Measurements from ENCODE around the gene POLK.
A peak's percentile ranks its signal among the peaks of the same experiment; 100 is the strongest.
"Not testable (repeated sequence)": the region's sequence is repeated elsewhere in the genome, so short reads cannot be mapped to it uniquely, and the experiment has no call there.

POLK gene

DNA sequence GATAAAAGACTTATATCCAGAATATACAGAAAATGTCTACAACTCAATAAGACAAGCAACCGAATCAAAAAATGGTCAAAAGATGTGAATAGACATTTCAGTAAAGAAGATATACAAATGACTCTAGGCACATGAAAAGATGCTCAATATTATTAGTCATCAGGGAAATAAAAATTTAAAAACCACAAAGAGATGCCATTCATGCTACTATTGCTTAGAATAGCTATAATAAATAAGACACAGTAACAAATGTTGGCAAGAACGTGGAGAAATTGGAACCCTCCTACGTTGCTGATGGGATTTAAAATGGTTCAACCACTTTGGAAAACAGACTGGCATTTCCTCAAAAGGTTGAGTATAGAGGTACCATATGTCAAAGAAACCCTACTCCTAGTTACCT lies 39.8 kb downstream of the POLK start:
- no peak for DNase-seq (ENCODE audit: low read depth)

DNA sequence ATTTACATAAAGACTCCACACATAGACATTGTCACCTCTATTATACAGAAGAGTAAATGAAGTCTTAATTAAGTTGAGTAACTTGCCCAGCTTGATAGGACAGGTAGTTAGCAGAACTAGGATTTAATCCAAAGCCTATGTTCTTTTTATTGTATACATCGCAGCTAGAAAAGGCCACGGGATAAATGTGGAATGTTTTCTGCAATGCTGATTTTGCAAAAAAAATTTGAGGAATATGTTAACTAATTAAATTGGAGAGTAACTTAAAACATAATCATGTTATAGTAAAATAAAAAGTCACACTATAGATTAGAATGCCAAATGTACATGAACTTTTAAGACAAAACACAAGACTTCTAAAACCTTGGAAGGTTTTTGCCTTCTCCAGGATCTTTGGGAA lies 41.1 kb downstream of the POLK start:
- no peak for DNase-seq (ENCODE audit: low read depth)

DNA sequence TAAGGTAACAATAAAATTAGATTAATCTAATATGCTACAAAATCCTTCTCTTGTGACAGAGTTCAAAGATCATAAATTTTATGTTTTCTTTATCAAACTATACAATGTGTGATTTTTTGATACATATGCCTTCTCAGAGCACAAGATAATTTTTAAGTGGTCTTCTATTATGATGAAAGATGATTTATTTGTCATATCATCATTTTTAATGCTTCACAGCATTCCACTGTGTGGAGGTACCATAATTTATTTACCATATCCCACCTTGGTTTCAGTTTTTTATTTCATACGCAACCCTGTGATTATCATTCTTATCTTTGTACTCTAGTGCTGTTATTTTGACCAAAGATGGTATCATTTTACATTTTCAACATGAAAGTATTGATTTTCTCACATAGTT lies 41.7 kb downstream of the POLK start:
- no peak for DNase-seq (ENCODE audit: low read depth)

DNA sequence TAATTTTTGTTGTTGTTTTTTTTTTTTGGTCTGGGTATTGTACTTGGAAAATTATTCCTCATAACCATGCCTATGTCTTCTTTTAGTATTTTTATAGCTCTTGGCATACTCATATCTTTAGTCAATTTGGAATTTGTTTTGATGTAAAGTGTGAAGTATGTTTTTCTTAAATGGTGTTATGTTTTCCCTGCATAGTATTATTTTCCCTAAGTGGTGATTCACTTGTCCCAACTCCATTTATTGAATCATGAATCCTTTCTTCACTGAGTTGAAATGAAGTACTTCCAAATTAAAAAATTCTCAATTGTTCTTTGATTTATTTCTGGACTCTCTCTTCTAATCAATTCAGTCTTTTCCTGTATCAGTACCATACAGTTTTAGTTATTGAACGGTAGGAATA lies 46.5 kb downstream of the POLK start:
- no peak for DNase-seq (ENCODE audit: low read depth)

DNA sequence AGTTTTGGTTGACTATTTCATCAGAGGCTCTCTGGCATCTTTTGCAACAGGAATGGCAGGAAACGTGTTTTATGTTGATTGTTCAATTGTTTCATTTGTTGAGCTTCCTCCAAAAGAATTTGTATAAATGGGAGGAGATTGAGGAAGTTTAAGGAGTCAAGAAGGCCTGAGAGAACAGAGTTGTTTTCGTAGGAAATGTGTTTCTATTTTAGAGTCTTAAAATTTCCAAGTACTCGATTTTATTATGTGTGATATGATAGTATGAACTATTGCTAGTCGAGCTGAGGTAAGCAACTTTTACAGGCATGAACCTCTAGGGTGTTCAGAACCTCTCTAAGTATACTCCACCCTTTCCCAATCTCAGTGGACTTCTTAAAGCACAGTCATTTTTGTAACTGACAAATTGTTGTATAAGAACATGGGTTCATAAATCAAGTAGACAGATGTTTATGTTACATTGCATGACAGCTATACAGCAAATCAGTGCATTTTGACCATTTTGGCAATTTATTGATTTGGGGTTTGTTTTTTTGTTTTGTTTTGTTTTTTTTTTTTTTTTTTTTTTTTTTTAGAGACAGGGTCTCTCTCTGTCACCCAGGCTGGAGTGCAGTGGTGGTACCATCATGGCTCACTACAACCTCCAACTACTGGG lies 47.4 kb downstream of the POLK start:
- DNase-seq (ENCODE audit: low read depth): no peak

DNA sequence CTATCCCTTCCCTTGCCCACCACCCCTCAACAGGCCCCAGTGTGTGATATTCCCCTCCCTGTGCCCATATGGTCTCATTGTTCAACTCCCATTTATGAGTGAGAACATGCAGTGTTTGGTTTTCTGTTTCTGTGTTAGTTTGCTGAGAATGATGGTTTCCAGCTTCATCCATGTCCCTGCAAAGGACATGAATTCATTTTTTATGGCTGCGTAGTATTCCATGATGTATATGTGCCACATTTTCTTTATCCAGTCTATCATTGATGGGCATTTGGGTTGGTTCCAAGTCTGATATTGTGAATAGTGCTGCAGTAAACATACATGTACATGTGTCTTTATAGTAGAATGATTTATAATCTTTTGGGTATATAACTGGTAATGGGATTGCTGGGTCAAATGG lies 49.0 kb downstream of the POLK start:
- not testable (repeated sequence) for DNase-seq (ENCODE audit: low read depth)

DNA sequence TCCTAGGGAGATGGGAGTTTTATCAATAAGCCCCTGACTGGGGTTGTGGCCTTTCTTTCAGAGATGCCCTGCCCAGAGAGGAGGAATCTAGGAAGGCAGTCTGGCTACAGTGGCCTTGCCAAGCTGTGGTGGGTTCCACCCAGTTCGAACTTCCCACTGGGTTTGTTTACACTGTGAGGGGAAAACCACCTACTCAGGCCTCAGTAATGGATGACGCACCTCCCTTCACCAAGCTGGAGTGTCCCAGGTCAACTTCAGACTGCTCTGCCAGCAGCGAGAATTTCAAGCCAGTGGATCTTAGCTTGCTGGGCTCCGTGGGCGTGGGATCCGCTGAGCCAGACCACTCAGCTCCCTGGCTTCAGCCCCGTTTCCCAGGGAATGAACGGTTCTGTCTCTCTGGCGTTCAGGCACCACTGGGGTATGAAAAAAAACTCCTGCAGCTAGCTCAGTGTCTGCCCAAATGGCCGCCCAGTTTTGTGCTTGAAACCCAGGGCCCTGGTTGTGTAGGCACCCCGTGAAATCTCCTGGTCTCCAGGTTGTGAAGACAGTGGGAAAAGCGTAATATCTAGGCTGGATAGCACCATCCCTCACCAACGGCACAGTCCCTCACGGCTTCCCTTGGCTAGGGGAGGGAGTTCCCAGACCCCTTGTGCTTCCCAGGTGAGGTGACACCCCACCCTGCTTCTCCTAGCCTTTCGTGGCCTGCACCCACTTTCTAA lies 54.5 kb downstream of the POLK start:
- DNase-seq (ENCODE audit: low read depth): not testable (repeated sequence)

DNA sequence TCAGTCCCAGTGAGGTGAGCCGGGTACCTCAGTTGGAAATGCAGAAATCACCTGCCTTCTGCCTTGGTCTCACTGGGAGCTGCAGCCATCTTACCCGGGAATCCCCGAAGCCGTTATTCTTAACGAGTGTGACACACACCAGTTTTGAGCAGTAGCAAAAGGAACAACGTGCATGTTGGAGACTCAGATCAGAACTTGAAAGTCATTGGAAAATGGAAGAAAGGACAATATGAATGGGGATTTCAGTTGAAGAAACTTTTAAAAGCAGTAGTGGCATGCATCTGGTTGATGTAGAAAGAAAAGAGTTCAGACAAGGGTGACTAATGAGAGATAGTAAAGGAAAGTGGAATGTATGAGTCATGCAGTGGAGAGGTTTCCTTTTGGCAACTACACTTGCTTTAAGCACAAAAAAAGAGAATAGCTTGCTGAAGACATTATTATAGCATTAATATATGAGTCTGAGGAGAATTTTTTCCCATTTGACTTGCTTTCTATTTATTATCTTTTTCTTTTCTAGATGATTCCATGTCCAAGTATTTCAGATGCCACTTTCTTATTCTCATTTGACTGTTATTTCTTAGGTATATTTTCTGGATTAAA lies 55.1 kb downstream of the POLK start:
- DNase-seq (ENCODE audit: low read depth): peak; percentile 49

DNA sequence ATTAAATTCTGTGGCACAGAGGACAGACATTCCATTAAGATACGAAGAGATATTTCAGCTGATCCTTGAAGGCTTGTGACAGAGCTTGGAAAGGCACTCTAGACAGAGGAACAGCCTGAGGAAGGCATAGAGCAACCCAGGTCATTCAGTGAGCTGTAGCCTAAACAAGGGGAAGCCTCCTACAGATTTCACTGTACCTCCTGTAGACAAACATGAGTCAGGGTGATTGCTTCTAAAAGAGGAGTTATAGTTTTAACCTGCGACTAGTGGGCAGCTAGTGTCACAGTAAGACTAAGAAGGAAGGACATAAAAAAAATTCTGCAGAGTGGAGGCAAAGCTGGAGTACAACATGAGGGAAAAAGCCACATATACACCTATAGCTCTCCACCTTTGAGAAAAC lies 56.0 kb downstream of the POLK start:
- DNase-seq (ENCODE audit: low read depth): no peak

DNA sequence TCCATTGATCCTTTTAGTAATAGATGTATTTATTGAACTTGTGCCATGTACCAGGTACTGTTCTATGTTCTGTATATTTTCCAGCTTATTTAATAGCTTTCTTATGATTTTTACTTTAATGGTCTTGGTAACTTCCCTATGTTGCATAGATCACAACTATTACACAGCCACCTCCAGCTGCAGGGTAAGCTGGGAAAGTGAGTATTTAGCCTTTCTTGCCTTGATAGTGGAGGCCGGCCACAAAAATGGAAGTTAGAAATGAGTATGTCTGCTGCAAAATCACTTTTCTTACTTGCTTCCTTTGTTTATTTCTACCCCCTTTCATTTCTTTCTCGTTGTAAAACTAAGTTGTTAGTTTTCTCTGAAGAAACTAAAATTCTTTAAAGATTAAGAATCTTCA lies 56.5 kb downstream of the POLK start:
- no peak for DNase-seq (ENCODE audit: low read depth)

DNA sequence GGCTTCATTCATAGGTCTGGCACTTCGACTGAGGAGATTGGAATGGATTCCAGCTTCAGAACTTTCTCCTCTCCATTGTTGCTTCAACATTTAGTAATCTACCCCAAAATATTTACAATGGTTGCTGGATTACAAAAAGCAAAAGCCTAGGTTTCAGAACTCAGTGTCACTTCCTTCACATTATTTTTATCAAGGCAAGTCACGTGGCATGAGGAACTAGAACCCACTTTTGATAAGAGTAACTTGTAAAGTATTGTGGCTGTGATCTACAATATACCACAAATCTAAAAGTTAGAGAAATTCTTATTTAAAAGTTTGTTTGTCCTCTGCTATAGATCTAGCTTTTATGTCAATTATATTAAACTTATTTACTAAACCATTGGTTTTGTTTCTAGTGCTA lies 59.9 kb downstream of the POLK start:
- DNase-seq (ENCODE audit: low read depth): no peak

DNA sequence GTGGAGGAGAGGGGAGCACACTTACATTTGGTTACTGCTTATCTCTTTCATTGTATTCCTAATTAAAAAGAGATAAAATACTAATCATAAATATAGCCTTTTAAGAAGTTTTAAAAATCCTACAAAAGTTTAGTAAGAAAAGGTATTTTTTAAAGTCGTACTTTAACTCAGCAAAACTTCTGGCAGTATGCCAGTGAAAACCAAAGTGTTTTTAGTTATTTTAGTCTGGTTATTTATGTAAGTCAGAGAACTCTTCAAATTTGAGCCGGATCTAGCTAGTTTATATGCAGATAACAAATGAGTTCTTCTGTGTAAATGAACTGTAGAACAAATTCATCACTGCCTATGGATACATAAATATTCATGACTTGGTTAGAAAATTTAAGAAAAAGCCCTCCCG lies 63.1 kb downstream of the POLK start:
- DNase-seq (ENCODE audit: low read depth): no peak

DNA sequence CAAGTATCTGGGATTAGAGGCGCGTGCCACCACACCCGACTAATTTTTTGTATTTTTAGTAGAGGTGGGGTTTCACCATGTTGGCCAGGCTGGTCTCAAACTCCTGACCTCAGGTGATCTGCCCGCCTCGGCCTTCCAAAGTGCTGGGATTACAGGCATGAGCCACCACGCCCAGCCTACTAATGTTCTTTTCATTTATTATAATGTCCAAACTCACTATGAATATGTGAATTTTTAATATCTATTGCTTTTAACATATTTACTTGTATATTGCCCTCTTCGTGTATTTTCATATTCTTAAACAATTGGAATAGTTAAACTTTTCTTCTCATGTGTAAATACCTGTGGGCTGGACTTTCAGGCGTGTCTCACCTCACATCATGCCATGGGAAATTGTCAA lies 66.6 kb downstream of the POLK start:
- not testable (repeated sequence) for DNase-seq (ENCODE audit: low read depth)

DNA sequence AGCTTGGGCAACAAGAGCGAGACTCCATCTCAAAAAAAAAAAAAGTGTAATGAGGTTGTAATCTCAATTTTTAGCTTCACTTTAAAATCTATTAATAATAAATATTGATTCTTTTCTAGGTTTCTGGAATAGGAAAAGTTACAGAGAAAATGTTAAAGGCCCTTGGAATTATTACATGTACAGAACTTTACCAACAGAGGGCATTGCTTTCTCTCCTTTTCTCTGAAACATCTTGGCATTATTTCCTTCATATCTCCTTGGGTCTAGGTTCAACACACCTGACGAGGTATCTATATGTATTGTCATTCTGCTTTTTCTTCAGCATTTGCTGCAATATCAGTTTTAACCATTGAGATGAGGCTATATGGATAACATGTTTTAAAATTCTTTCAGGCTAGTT lies 73.0 kb downstream of the POLK start:
- no peak for DNase-seq (ENCODE audit: low read depth)

DNA sequence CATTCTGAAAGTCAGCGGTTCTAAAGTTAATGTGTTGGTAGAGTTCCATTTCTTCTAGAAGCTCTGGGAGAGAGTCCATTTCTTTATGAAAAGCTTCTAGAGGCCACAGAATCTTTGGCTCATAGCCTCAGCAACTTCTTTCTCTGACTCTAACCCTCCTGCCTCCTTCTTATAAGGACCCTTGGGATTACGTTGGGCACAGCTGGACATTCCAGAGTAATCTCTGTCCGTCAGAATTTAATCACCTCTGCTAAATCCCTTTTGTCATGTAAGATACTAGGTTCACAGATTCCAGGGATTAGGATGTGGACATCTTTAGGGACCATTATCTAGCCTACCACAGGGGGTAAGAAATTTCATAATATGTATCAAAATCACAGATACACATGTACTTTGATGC lies 77.0 kb downstream of the POLK start:
- DNase-seq (ENCODE audit: low read depth): no peak

DNA sequence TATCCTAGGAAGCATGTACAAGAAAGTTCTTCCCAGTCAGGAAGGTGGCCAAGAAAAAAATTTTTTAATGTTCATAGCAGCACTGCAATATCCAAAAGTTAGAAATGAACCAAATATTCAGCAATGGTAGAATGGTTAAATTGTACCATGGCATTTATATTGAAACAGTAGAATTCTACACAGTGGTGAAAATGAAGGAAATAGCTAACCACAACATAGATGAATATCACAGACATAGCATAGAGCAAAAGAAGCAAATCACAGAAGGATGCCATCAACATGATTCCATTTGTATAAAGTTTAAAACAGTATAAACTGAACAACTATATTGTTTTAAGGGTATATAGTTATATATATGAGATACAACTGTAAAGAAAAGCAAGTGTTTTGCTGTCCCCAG lies 88.8 kb downstream of the POLK start:
- no peak for DNase-seq (ENCODE audit: low read depth)

DNA sequence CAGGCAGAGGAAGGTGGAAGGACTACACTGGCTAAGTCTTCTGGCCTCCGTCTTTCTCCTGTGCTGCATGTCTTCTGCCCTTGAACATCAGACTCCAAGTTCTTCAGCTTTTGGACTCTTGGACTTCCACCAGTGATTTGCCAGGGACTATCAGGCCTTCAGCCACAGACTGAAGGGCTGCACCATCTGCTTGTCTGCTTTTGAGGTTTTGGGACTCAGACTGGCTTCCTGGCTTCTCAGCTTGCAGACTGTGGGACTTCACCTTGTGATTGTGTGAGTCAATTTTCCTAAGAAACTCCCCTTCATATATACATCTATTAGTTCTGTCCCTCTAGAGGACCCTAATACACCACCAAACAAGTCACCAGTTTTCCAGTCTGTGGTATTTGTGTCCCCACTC lies 89.9 kb downstream of the POLK start:
- DNase-seq (ENCODE audit: low read depth): no peak

DNA sequence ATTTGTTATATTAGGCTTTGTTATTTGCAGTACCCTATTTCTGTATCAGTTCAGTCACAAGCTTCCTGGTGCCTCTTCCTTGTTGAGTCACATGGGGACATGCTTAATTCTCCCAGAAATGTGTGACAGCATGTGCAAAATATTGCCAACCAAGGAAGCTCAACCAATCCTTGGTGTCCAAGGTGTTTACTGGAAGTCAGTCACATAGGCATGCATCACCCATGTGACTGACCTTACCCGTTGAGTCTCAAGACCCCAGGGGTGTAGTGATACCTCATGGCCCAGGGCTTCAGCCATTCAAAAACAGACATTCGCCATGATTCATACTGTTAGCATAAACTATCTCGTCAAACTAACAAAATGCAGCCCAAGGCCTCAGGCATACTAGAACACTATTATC lies 90.3 kb downstream of the POLK start:
- no peak for DNase-seq (ENCODE audit: low read depth)

DNA sequence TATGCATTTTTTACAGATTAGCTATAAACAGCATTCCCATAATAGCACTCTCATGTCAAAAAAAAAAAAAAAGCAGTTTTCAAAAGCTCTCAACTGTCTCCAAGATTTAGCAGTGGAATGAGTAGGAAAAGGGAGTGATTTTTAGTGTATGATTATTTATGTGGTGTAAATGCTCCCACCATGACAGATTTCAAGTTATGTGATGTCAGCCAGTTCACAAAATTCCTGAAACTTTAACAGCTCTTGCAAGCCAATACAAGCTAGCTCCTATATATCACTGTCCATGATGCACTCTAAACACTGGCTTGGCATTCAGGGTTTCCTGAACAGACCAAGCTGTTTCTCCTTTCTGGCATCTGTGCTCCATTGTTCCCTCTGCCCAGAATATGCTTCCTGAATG lies 91.7 kb downstream of the POLK start:
- DNase-seq (ENCODE audit: low read depth): no peak

DNA sequence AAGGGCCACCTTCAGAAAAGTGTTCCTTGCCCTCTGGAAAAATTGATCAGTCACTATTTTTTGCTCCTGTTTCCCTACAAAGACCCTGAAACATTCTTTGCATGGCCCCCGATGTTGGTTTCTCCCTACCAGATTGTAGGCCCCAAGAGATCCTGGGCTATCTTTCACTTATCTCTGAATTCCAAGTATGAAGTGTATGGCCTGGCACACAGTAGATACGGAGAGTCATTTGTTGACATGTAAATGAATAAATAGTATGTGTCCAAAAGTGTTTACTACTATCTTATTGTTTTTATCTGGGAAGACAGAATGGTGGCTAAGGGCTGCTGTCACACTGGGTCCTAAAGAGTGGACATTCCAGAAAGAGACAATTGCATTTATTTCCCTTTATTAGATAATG lies 92.1 kb downstream of the POLK start:
- DNase-seq (ENCODE audit: low read depth): no peak

DNA sequence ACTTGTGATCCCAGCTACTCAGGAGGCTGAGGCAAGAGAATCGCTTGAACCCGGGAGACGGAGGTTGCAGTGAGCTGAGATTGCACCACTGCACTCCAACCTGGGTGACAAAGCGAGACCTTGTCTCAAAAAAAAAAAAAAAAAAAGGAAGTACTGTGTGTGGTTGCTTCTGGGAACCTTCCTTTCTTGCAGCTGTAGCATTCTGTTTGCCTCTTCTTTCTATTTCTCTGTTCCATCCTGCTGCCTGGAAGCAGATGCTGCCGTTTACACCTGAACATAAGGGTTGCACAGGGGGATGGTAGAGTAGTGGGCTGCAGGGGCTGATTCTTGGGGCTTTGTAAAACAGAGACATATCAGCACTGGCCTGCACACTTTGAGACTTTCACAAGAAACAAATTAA lies 95.7 kb downstream of the POLK start:
- not testable (repeated sequence) for DNase-seq (ENCODE audit: low read depth)

DNA sequence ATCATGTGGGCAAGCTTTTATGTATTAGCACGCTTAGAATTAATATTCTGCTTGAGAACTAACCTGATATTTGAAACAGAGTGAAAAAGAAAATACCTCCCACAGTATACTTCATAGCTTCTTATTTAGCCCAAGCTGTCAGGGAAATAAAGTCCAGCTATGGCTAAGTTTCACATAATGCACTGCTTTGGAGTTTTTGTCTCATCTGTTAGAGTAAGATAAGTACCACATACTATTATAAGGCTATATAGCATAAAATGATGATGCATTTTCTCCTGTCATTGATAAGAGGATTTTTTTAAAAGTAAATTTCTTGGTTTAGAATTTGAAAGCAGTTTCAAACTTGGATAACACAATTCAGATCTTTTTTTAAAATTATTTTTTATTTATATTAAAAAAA lies 97.2 kb downstream of the POLK start:
- DNase-seq (ENCODE audit: low read depth): no peak

DNA sequence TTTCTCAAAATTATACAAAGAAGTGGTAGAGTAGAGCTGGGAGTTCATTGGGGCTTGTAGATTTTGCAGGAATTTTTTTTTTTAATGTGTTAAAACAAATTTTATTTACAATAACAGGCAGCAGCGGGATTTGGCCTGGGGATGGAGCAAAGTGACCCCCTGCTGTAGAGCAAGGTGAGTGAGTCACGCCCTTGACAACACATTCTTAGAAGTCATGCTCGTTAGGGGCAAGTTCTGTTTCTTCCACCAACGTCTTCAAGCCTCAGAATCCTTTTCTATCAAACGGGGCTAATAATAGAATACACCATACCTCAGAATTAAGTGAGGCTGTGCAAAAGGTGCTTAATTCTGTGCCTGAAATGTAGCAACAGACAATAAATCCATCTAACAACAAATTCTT lies 98.5 kb downstream of the POLK start:
- no peak for DNase-seq (ENCODE audit: low read depth)

DNA sequence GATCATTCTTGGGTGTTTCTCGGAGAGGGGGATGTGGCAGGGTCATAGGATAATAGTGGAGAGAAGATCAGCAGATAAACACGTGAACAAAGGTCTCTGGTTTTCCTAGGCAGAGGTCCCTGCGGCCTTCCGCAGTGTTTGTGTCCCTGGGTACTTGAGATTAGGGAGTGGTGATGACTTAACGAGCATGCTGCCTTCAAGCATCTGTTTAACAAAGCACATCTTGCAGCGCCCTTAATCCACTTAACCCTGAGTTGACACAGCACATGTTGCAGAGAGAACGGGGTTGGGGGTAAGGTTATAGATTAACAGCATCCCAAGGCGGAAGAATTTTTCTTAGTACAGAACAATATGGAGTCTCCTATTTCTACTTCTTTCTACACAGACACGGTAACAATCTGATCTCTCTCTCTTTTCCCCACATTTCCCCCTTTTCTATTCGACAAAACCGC lies 99.2 kb downstream of the POLK start:
- not testable (repeated sequence) for DNase-seq (ENCODE audit: low read depth)

All from activated T-cell treated with anti-CD3 and anti-CD28 coated beads for 48 hours (primary cell).